ENCODE data around the gene SDHB.

Gene SDHB

GRCh38 chr1:16977377-16977776 lies 76.5 kb downstream of the SDHB start:
- H3K4me3 ChIP-seq (ENCODE audit: control insufficient read depth, low read depth, low read length) = no peak overlapping the region
- no peak for TF ChIP-seq CTCF (IDR thresholded peaks at IDR 0.05; ENCODE audit: control insufficient read depth, insufficient read depth, low read depth, low read length, missing control alignments)
- DNase-seq (ENCODE audit: low read depth) = no peak

- no peak for DNase-seq (ENCODE audit: low read depth)
- no peak overlapping the region for H3K4me3 ChIP-seq (ENCODE audit: control insufficient read depth, low read depth, low read length)
- TF ChIP-seq CTCF (IDR thresholded peaks at IDR 0.05; ENCODE audit: control insufficient read depth, insufficient read depth, low read depth, low read length, missing control alignments) = no peak
Observed at GRCh38 chr1:16976966-16977365, 76.9 kb downstream of the SDHB start.

- TF ChIP-seq CTCF (IDR thresholded peaks at IDR 0.05; ENCODE audit: control insufficient read depth, insufficient read depth, low read depth, low read length, missing control alignments) = no peak
- no peak for DNase-seq (ENCODE audit: low read depth)
- no peak overlapping the region for H3K4me3 ChIP-seq (ENCODE audit: control insufficient read depth, low read depth, low read length)
Observed at GRCh38 chr1:16975838-16976237, 78.0 kb downstream of the SDHB start.

GRCh38 chr1:16975211-16975610 lies 78.6 kb downstream of the SDHB start:
- TF ChIP-seq CTCF (IDR thresholded peaks at IDR 0.05; ENCODE audit: control insufficient read depth, insufficient read depth, low read depth, low read length, missing control alignments) = no peak

GRCh38 chr1:16973215-16973614 lies 80.6 kb downstream of the SDHB start:
- DNase-seq (ENCODE audit: low read depth) = no peak
- no peak for TF ChIP-seq CTCF (IDR thresholded peaks at IDR 0.05; ENCODE audit: control insufficient read depth, insufficient read depth, low read depth, low read length, missing control alignments)
- H3K4me3 ChIP-seq (ENCODE audit: control insufficient read depth, low read depth, low read length) = no peak overlapping the region

More at GRCh38 chr1:16975211-16975610, 78.6 kb downstream of the SDHB start:
- no peak overlapping the region for H3K4me3 ChIP-seq (ENCODE audit: control insufficient read depth, low read depth, low read length)
- DNase-seq (ENCODE audit: low read depth) = no peak

- TF ChIP-seq CTCF (IDR thresholded peaks at IDR 0.05; ENCODE audit: control insufficient read depth, insufficient read depth, low read depth, low read length, missing control alignments) = no peak
- H3K4me3 ChIP-seq (ENCODE audit: control insufficient read depth, low read depth, low read length) = no peak overlapping the region
- no peak for DNase-seq (ENCODE audit: low read depth)
Observed at GRCh38 chr1:16972189-16972895, 81.5 kb downstream of the SDHB start.

All from AG09309 (cell line).